OCI-LY3 (cell line): ENCODE measurements around the gene PRCC.

ENCODE experiments used
- EZH2phosphoT487 ChIP-seq: fragments of 200-600 bp; shearing (Covaris generic); IDR thresholded peaks from 2 replicates; pipeline ENCODE4 v1.6.1; 2018; ENCODE audit warnings: antibody characterized with exemption, mixed run types, low read depth
- TF ChIP-seq, protein P1 (sequence below): fragments of 200-600, 300-600 bp; sonication (generic); IDR thresholded peaks from 2 replicates; pipeline ENCODE4 v1.5.1; 2014; ENCODE audit warnings: antibody characterized with exemption, low read length, low read depth

- TF ChIP-seq, protein P1, sequence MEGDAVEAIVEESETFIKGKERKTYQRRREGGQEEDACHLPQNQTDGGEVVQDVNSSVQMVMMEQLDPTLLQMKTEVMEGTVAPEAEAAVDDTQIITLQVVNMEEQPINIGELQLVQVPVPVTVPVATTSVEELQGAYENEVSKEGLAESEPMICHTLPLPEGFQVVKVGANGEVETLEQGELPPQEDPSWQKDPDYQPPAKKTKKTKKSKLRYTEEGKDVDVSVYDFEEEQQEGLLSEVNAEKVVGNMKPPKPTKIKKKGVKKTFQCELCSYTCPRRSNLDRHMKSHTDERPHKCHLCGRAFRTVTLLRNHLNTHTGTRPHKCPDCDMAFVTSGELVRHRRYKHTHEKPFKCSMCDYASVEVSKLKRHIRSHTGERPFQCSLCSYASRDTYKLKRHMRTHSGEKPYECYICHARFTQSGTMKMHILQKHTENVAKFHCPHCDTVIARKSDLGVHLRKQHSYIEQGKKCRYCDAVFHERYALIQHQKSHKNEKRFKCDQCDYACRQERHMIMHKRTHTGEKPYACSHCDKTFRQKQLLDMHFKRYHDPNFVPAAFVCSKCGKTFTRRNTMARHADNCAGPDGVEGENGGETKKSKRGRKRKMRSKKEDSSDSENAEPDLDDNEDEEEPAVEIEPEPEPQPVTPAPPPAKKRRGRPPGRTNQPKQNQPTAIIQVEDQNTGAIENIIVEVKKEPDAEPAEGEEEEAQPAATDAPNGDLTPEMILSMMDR = no peak
- TF ChIP-seq EZH2phosphoT487 = no peak
Measured at GRCh38 chr1:156822680-156823079, 55.3 kb downstream of the PRCC start.
